Neural progenitor cell (in vitro differentiated cells): ENCODE results near the gene PHTF1.

Source experiments
- CTCF ChIP-seq: fragments of 200-600 bp; sonication (generic); IDR thresholded peaks from 2 replicates; pipeline ENCODE4 v1.5.1; 2017; ENCODE audit warnings: antibody characterized with exemption, mild to moderate bottlenecking
- EZH2phosphoT487 ChIP-seq: fragments of 200-600 bp; sonication (generic); IDR thresholded peaks from 2 replicates; pipeline ENCODE4 v1.6.1; 2017; ENCODE audit warnings: antibody characterized with exemption

DNA sequence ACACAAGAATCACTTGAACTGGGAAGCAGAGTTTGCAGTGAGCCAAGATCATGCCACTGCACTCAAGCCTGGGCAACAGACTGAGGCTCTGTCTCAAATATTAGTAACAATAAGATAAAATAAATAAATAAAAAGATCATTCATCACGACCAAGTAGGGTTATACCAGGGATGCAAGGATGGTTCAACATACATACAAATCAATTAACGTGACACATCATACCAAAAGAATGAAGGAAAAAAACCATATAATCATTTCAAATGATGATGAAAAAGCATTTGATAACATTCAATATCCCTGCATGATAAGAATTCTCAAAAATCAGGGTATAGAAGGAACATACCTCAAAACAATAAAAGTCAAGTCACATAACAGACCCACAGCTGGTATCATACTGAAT lies 38.3 kb downstream of the PHTF1 start:
- no peak for TF ChIP-seq CTCF
- TF ChIP-seq EZH2phosphoT487 = no peak
